Measurements from ENCODE around the gene GRIP1.

GRCh38 chr12:66692986-66693385 lies 14.1 kb upstream of the GRIP1 start:
- no peak for TF ChIP-seq CTCF (IDR thresholded peaks at IDR 0.05; ENCODE audit: low read depth, low read length, poor library complexity, severe bottlenecking)
- no peak for TF ChIP-seq EZH2phosphoT487 (IDR thresholded peaks at IDR 0.05; ENCODE audit: borderline replicate concordance, low read length)
